Measurements from ENCODE around the gene KCNMB1. TPM values are rescaled to one million over a fixed set of nuclear protein-coding genes. Genes with fewer than 3 reads are reported as not detected.

KCNMB1 gene
- total and polyA plus RNA-seq, 2 of the 13 experiments (the other 11 are each of a cell fraction or from before 2014, with no cell fraction given) = not detected

DNA sequence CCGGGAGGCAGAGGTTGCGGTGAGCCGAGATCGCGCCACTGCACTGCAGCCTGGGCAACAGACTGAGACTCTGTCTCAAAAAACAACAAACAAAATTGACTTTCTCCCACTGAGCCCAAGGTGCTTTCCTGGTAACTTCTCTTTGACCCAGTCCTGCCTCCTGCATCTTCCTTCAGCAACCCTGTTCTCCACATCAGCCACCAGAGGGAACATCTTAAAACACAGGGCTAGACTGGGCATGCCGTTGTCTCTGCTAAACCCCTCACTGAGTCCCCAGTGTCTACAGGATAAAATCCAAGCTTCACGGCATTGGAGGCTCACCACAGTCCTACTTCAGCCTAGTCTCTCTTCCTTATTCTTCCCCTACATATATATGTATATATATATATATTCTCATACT is 39.8 kb upstream of the KCNMB1 start:
- H3K4me1 ChIP-seq (ENCODE audit: insufficient read depth, low read length) = no peaks in the 10 kb centered on the region
- peak; percentile 62 for ATAC-seq
- POLR2A ChIA-PET = no interaction called here
- no peak overlapping the region for H3K27ac ChIP-seq (ENCODE audit: extremely low read length, insufficient read depth, low read length)
- no peak for TF ChIP-seq ZNF121 (CRISPR knock-in tag; IDR thresholded peaks at IDR 0.05)
- TF ChIP-seq MBNL3 (CRISPR knock-in tag; conservative IDR thresholded peaks at IDR 0.05) = no peak
- TF ChIP-seq ZNF768 (CRISPR knock-in tag; IDR thresholded peaks at IDR 0.05) = no peak
- H3K36me3 ChIP-seq (replicated peaks in 1 of 2; ENCODE audit: control insufficient read depth in 1 of 2, insufficient read depth in 2 of 2, low read length in 2 of 2) = no peaks in the 10 kb centered on the region
- BruUV-seq (replicated peaks) = no TSS peak
- H3K79me2 ChIP-seq (ENCODE audit: insufficient read depth, low read length) = no peaks in the 10 kb centered on the region
- no peak overlapping the region for H3K4me2 ChIP-seq (ENCODE audit: low read depth, low read length)
- no peaks in the 10 kb centered on the region for H3K9me3 ChIP-seq (ENCODE audit: low read length)
- in situ Hi-C loops (cut with HindIII; ENCODE audit: extremely low pct_ligation_motif_present, low pct_unique_long_range_greater_than_20kb) = no loop called here
- 20% methylated on average over 4 of the region's 7 CpGs for WGBS (ENCODE audit: low lambda C conversion rate)
- H3K27me3 ChIP-seq (ENCODE audit: control insufficient read depth in 1 of 2, insufficient read depth in 2 of 2, low read length in 2 of 2) = peaks cover 0 to 32% of the 10 kb centered on the region in 2 experiments; a peak in 3 of 5 replicates
- DNase-seq (ENCODE audit: low spot score) = no peak
- FAIRE-seq = no peak
- CTCF ChIA-PET (ENCODE audit: low intra/inter-chr PET ratio, low total read pairs) = no interaction called here
- intact Hi-C loops (cut with micrococcal nuclease; ENCODE audit: unreplicated experiment) = no loop called here
- H2AFZ ChIP-seq (ENCODE audit: low read length) = no peak overlapping the region
- H3K4me3 ChIP-seq (replicated peaks in 1 of 3; ENCODE audit: insufficient read depth in 1 of 3, low read depth in 2 of 3, low read length in 3 of 3) = no peak overlapping the region
- no peak overlapping the region for H3K9ac ChIP-seq (ENCODE audit: insufficient read depth, low read depth, low read length)
- no peaks in the 10 kb centered on the region for H4K20me1 ChIP-seq (ENCODE audit: insufficient read depth, low read length)

DNA sequence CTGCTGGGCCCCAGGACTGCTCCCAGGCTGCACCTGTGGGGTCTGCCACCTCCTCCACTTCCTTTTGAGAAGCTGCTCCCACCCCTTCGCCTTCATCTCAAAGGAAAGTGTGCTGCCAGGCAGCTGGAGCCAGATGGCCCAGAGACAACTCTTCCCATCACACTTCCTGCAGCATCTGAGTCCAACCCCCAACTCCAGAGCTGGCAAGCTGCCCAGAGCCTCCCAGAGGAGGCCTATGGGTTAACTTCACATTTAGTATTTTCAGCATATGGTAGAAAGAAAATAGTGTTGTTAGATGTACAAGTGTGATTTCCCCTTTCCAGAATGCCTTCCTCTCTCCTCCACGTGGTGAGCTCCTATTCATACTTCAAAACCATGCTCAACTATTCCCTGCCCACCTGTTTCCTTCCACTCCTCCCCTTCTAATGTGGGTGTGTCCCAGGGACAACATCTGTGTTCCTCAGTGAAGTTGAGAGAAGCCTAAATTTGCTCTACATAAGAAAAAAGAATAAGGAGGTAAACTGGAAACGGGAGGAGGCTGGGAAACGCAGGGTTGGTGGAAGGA is 38.6 kb upstream of the KCNMB1 start:
- intact Hi-C loops (cut with micrococcal nuclease; ENCODE audit: unreplicated experiment) (no loop called here), in situ Hi-C loops (cut with HindIII; ENCODE audit: extremely low pct_ligation_motif_present, low pct_unique_long_range_greater_than_20kb) (no loop called here)
- BruUV-seq (replicated peaks) = no TSS peak
- no peak for ATAC-seq
- H3K9ac ChIP-seq (ENCODE audit: insufficient read depth, low read depth, low read length) = no peak overlapping the region
- no peak for FAIRE-seq
- under 1% methylated on average over 4 of the region's 4 CpGs for whole genome bisulfite sequencing (ENCODE audit: low lambda C conversion rate)
- ChIA-PET POLR2A (no interaction called here), CTCF (ENCODE audit: low intra/inter-chr PET ratio, low total read pairs) (no interaction called here)
- no peak overlapping the region for H3K4me2 ChIP-seq (ENCODE audit: low read depth, low read length)
- H3K27ac ChIP-seq (ENCODE audit: extremely low read length, insufficient read depth, low read length) = no peak overlapping the region
- no peaks in the 10 kb centered on the region for H3K79me2 ChIP-seq (ENCODE audit: insufficient read depth, low read length)
- no peaks in the 10 kb centered on the region for H4K20me1 ChIP-seq (ENCODE audit: insufficient read depth, low read length)
- H3K27me3 ChIP-seq (ENCODE audit: control insufficient read depth in 1 of 2, insufficient read depth in 2 of 2, low read length in 2 of 2) = peaks cover 0 to 31% of the 10 kb centered on the region in 2 experiments; a peak in 2 of 5 replicates
- TF ChIP-seq, protein P1, sequence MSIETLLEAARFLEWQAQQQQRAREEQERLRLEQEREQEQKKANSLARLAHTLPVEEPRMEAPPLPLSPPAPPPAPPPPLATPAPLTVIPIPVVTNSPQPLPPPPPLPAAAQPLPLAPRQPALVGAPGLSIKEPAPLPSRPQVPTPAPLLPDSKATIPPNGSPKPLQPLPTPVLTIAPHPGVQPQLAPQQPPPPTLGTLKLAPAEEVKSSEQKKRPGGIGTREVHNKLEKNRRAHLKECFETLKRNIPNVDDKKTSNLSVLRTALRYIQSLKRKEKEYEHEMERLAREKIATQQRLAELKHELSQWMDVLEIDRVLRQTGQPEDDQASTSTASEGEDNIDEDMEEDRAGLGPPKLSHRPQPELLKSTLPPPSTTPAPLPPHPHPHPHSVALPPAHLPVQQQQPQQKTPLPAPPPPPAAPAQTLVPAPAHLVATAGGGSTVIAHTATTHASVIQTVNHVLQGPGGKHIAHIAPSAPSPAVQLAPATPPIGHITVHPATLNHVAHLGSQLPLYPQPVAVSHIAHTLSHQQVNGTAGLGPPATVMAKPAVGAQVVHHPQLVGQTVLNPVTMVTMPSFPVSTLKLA (IDR thresholded peaks at IDR 0.05) = peak; percentile 53
- TF ChIP-seq SP1 (IDR thresholded peaks at IDR 0.05) (no peak), SP1 (CRISPR knock-in tag; IDR thresholded peaks at IDR 0.05) (no peak), ZNF234 (CRISPR knock-in tag; conservative IDR thresholded peaks at IDR 0.05) (no peak)
- TF ChIP-seq, protein P2, sequence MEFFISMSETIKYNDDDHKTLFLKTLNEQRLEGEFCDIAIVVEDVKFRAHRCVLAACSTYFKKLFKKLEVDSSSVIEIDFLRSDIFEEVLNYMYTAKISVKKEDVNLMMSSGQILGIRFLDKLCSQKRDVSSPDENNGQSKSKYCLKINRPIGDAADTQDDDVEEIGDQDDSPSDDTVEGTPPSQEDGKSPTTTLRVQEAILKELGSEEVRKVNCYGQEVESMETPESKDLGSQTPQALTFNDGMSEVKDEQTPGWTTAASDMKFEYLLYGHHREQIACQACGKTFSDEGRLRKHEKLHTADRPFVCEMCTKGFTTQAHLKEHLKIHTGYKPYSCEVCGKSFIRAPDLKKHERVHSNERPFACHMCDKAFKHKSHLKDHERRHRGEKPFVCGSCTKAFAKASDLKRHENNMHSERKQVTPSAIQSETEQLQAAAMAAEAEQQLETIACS (CRISPR knock-in tag; IDR thresholded peaks at IDR 0.05) = no peak
- H2AFZ ChIP-seq (ENCODE audit: low read length) = no peak overlapping the region
- no peaks in the 10 kb centered on the region for H3K4me1 ChIP-seq (ENCODE audit: insufficient read depth, low read length)
- H3K9me3 ChIP-seq (ENCODE audit: low read length) = no peaks in the 10 kb centered on the region
- DNase-seq (ENCODE audit: low spot score) = no peak
- no peak overlapping the region for H3K4me3 ChIP-seq (replicated peaks in 1 of 3; ENCODE audit: insufficient read depth in 1 of 3, low read depth in 2 of 3, low read length in 3 of 3)
- H3K36me3 ChIP-seq (replicated peaks in 1 of 2; ENCODE audit: control insufficient read depth in 1 of 2, insufficient read depth in 2 of 2, low read length in 2 of 2) = no peaks in the 10 kb centered on the region
